ENCODE results near the gene RPEL1. TPM values are rescaled to one million over a fixed set of nuclear protein-coding genes. Genes with fewer than 3 reads are reported as not detected.

The RPEL1 gene
- total and polyA plus RNA-seq, 2 donors (not counting 1 experiment from before 2014, with no cell fraction given) = not detected

DNA sequence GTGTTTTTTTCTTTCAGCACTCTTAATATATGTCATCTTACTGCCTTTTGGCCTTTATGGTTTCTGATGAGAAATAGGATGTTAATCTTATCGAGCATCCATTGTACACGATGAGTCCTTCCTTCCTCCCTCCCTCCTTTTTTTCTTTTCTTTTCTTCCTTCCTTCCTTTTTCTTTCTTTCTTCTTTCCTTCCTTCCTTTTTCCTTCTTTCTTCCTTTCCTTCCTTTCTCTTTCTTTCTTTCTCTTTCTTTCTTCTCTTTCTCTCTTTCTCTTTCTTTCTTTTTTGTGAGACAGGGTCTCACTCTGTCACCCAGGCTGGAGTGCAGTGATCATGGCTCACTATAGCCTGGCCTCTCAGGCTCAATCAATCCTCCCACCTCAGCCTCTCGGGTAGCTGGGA is 8.4 kb downstream of the RPEL1 start:
- no peaks in the 10 kb centered on the region for H3K27me3 ChIP-seq (replicated peaks in 1 of 4; ENCODE audit: control extremely low read depth in 1 of 4, control insufficient read depth in 3 of 4, insufficient read depth in 4 of 4, low read length in 3 of 4)
- WGBS (ENCODE audit: insufficient coverage) = 60% methylated on average over 1 of the region's 3 CpGs
- no peak overlapping the region for H3K9ac ChIP-seq (ENCODE audit: low read length)
- H3K4me3 ChIP-seq (ENCODE audit: control extremely low read depth in 1 of 5, extremely low read depth in 1 of 5, insufficient read depth in 1 of 5, low read depth in 2 of 5, low read length in 4 of 5) = no peak overlapping the region
- intact Hi-C loops (cut with micrococcal nuclease) = no loop called here
- ATAC-seq (ENCODE audit: low read depth) (no peak), DNase-seq (no peak)
- ChIA-PET POLR2A (interaction anchor here (0.6 kb wide), 1 partner anchor 336 kb away, joined by 3 read pairs; the partner anchor contains the start of gene CNNM2), CTCF (interaction anchor here (1.0 kb wide), 1 partner anchor 9 kb away, joined by 7 read pairs; no protein-coding TSS in a partner anchor)
- no peaks in the 10 kb centered on the region for H3K79me2 ChIP-seq (ENCODE audit: control insufficient read depth, insufficient read depth, low read length)
- peaks cover 5% of the 10 kb centered on the region for H3K27me3 Mint-ChIP-seq
- H2AFZ ChIP-seq (ENCODE audit: insufficient read depth, low read depth, low read length, poor library complexity, severe bottlenecking) = no peak overlapping the region
- no peak overlapping the region for H3K4me3 Mint-ChIP-seq
- no peak overlapping the region for H3K27ac ChIP-seq (ENCODE audit: low read length in 2 of 2)
- no peaks in the 10 kb centered on the region for H3K4me1 ChIP-seq (ENCODE audit: control insufficient read depth in 2 of 2, insufficient read depth in 2 of 2, low read length in 2 of 2)
- peaks cover 4% of the 10 kb centered on the region for H3K9me3 Mint-ChIP-seq (ENCODE audit: insufficient read depth)
- no peaks in the 10 kb centered on the region for H4K20me1 ChIP-seq (ENCODE audit: control insufficient read depth, insufficient read depth, low read length, poor library complexity, severe bottlenecking)
- peaks cover 0 to 7% (median 0%) of the 10 kb centered on the region in 3 donors for H3K9me3 ChIP-seq (ENCODE audit: control extremely low read depth in 1 of 3, control insufficient read depth in 2 of 3, insufficient read depth in 1 of 3, low read length in 2 of 3)
- no peak overlapping the region for H3K4me2 ChIP-seq (replicated peaks; ENCODE audit: low read depth, low read length, poor library complexity, severe bottlenecking)
- TF ChIP-seq, protein P1, sequence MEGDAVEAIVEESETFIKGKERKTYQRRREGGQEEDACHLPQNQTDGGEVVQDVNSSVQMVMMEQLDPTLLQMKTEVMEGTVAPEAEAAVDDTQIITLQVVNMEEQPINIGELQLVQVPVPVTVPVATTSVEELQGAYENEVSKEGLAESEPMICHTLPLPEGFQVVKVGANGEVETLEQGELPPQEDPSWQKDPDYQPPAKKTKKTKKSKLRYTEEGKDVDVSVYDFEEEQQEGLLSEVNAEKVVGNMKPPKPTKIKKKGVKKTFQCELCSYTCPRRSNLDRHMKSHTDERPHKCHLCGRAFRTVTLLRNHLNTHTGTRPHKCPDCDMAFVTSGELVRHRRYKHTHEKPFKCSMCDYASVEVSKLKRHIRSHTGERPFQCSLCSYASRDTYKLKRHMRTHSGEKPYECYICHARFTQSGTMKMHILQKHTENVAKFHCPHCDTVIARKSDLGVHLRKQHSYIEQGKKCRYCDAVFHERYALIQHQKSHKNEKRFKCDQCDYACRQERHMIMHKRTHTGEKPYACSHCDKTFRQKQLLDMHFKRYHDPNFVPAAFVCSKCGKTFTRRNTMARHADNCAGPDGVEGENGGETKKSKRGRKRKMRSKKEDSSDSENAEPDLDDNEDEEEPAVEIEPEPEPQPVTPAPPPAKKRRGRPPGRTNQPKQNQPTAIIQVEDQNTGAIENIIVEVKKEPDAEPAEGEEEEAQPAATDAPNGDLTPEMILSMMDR (IDR thresholded peaks at IDR 0.05) = peak; percentile 17
- TF ChIP-seq EZH2 (IDR thresholded peaks at IDR 0.05; ENCODE audit: borderline replicate concordance, insufficient read depth, low read depth, low read length, poor library complexity, severe bottlenecking) = no peak
- no peak overlapping the region for H3K27ac Mint-ChIP-seq
- no peaks in the 10 kb centered on the region for H3K36me3 ChIP-seq (replicated peaks in 1 of 2; ENCODE audit: control extremely low read depth in 1 of 2, control insufficient read depth in 1 of 2, extremely low read depth in 1 of 2, insufficient read depth in 2 of 2, low read length in 1 of 2)
- H3K4me1 Mint-ChIP-seq = no peaks in the 10 kb centered on the region

DNA sequence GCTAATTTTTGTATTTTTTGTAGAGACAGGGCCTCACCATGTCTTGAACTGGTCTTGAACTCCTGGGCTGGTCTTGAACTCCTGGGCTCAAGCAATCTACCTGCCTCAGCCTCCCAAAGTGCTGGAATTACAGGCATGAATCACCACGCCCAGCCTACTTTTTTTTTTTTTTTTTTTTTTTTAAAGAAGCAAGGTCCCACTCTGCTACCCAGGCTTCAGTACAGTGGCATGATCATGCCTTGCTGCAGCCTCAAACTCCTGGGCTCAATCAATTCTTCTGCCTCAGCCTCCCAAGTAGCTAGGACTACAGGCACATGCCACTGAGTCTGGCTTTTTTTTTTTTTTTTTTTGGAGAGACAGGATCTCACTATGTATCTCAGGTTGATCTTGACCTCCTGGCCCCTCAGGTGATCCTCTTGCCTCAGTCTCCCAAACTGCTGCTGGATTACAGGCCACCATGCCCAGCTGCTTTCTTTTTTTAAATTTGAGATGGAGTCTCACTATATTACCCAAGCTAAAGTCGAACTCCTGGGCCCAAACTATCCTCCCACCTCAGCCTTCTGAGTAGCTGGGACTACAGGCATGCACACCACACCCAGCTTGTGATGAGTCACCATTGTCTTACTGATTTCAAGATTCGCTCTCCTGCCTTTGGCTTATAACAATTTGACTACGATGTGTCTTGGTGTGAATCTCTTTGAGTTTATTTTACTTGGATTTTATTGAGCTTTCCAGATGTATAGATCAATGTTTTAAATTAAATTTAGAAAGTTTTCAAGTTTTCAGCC is 9.0 kb downstream of the RPEL1 start:
- Histone ChIP-seq H3K27me3 (replicated peaks in 1 of 4; ENCODE audit: control extremely low read depth in 1 of 4, control insufficient read depth in 3 of 4, insufficient read depth in 4 of 4, low read length in 3 of 4) (peaks cover 0 to 2% (median 0%) of the 10 kb centered on the region in 4 experiments), H3K79me2 (ENCODE audit: control insufficient read depth, insufficient read depth, low read length) (no peaks in the 10 kb centered on the region), H4K20me1 (ENCODE audit: control insufficient read depth, insufficient read depth, low read length, poor library complexity, severe bottlenecking) (no peaks in the 10 kb centered on the region), H3K36me3 (replicated peaks in 1 of 2; ENCODE audit: control extremely low read depth in 1 of 2, control insufficient read depth in 1 of 2, extremely low read depth in 1 of 2, insufficient read depth in 2 of 2, low read length in 1 of 2) (no peaks in the 10 kb centered on the region), H3K4me1 (ENCODE audit: control insufficient read depth in 2 of 2, insufficient read depth in 2 of 2, low read length in 2 of 2) (no peaks in the 10 kb centered on the region), H3K9me3 (ENCODE audit: control extremely low read depth in 1 of 3, control insufficient read depth in 2 of 3, insufficient read depth in 1 of 3, low read length in 2 of 3) (peaks cover 0 to 11% (median 0%) of the 10 kb centered on the region in 3 donors), H3K27ac (ENCODE audit: low read length in 2 of 2) (no peak overlapping the region), H3K4me3 (ENCODE audit: control extremely low read depth in 1 of 5, extremely low read depth in 1 of 5, insufficient read depth in 1 of 5, low read depth in 2 of 5, low read length in 4 of 5) (no peak overlapping the region), H3K9ac (ENCODE audit: low read length) (no peak overlapping the region), H3K4me2 (replicated peaks; ENCODE audit: low read depth, low read length, poor library complexity, severe bottlenecking) (no peak overlapping the region), H2AFZ (ENCODE audit: insufficient read depth, low read depth, low read length, poor library complexity, severe bottlenecking) (no peak overlapping the region)
- no peak for ATAC-seq (ENCODE audit: low read depth)
- ChIA-PET CTCF (interaction anchor here (0.7 to 1.1 kb wide), 4 partner anchors 10 to 924 kb away, joined by 3 to 8 read pairs (median 5); no protein-coding TSS in a partner anchor), POLR2A (interaction anchor here (0.6 kb wide), 1 partner anchor 337 kb away, joined by 3 read pairs; the partner anchor contains the start of gene CNNM2)
- Mint-ChIP-seq H3K9me3 (ENCODE audit: insufficient read depth) (peaks cover 5% of the 10 kb centered on the region), H3K27ac (no peak overlapping the region), H3K4me3 (no peak overlapping the region), H3K4me1 (no peaks in the 10 kb centered on the region), H3K27me3 (peaks cover 8% of the 10 kb centered on the region)
- intact Hi-C loops (cut with micrococcal nuclease) = no loop called here
- DNase-seq = no peak
- TF ChIP-seq, protein P1 (IDR thresholded peaks at IDR 0.05) = no peak
- no peak for TF ChIP-seq EZH2 (IDR thresholded peaks at IDR 0.05; ENCODE audit: borderline replicate concordance, insufficient read depth, low read depth, low read length, poor library complexity, severe bottlenecking)
- WGBS (ENCODE audit: insufficient coverage) = 67% methylated on average over 1 of the region's 4 CpGs
